ENCODE data around the gene DHRS9. TPM values are rescaled to one million over a fixed set of nuclear protein-coding genes. Genes with fewer than 3 reads are reported as not detected.
A peak's percentile ranks its signal among the peaks of the same experiment; 100 is the strongest.

DHRS9 gene
- total RNA-seq, 1 experiment from 2014 or later = not detected

GRCh38 chr2:169141713-169142352 lies 72.5 kb downstream of the DHRS9 start:
- intact Hi-C loops (cut with micrococcal nuclease; ENCODE audit: unreplicated experiment) = loop anchor here (2.0 kb wide), 1 partner anchor 181 kb away; no protein-coding TSS in a partner anchor
- Histone ChIP-seq H3K79me2 (ENCODE audit: low read depth) (no peaks in the 10 kb centered on the region), H2AFZ (no peak overlapping the region), H4K20me1 (ENCODE audit: insufficient read depth) (no peaks in the 10 kb centered on the region), H3F3A (ENCODE audit: insufficient read depth, low read depth) (no peaks in the 10 kb centered on the region), H3K4me1 (replicated peaks; ENCODE audit: insufficient read depth) (no peaks in the 10 kb centered on the region), H3K9me3 (ENCODE audit: insufficient read depth, low read depth) (no peaks in the 10 kb centered on the region), H3K27ac (no peak overlapping the region), H3K36me3 (ENCODE audit: low read depth) (no peaks in the 10 kb centered on the region), H3K4me2 (no peak overlapping the region), H3K4me3 (no peak overlapping the region), H3K9me2 (ENCODE audit: insufficient read depth) (no peaks in the 10 kb centered on the region), H3K27me3 (ENCODE audit: insufficient read depth, low read depth) (no peaks in the 10 kb centered on the region)
- TF ChIP-seq EZH2 (IDR thresholded peaks at IDR 0.05; ENCODE audit: low read depth) = no peak
- TF ChIP-seq CTCF (conservative IDR thresholded peaks at IDR 0.05) = peak; percentile 79
- BruUV-seq (replicated peaks) = no TSS peak
- CTCF ChIA-PET = interaction anchor here (0.8 kb wide), 1 partner anchor 10 kb away, joined by 3 read pairs; no protein-coding TSS in a partner anchor
- POLR2A ChIA-PET (ENCODE audit: unreplicated experiment) = no interaction called here
- peak in 1 of 2 experiments; percentile 28 for DNase-seq

DNA sequence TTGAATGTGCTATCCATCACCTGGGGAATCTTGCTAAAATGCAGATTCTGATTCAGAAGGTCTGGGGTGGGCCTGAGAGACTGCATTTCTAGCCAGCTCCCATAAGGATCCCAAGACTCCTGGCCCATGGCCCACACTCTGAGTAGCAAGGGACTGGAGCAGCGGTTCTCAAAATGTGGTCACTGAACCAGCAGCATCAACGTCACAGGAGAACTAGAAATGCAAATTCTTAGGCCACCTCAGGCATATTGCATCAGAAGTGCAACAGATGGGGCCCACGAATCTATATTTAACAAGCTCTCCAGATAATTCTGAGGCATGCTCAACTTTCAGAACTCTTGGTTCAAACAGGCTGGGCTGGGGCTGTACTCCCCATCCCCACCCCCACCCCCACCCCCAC lies 74.6 kb downstream of the DHRS9 start:
- Histone ChIP-seq H2AFZ (no peak overlapping the region), H3K9me3 (ENCODE audit: insufficient read depth, low read depth) (no peaks in the 10 kb centered on the region), H3K4me1 (replicated peaks; ENCODE audit: insufficient read depth) (no peaks in the 10 kb centered on the region), H3K4me3 (no peak overlapping the region), H3K36me3 (ENCODE audit: low read depth) (no peaks in the 10 kb centered on the region), H3K27me3 (ENCODE audit: insufficient read depth, low read depth) (no peaks in the 10 kb centered on the region), H3F3A (ENCODE audit: insufficient read depth, low read depth) (no peaks in the 10 kb centered on the region), H3K27ac (no peak overlapping the region), H4K20me1 (ENCODE audit: insufficient read depth) (no peaks in the 10 kb centered on the region), H3K9me2 (ENCODE audit: insufficient read depth) (no peaks in the 10 kb centered on the region), H3K79me2 (ENCODE audit: low read depth) (no peaks in the 10 kb centered on the region), H3K4me2 (no peak overlapping the region)
- DNase-seq = no peak
- TF ChIP-seq CTCF (conservative IDR thresholded peaks at IDR 0.05) (no peak), EZH2 (IDR thresholded peaks at IDR 0.05; ENCODE audit: low read depth) (no peak)
- CTCF ChIA-PET = no interaction called here
- BruUV-seq (replicated peaks) = no TSS peak
- POLR2A ChIA-PET (ENCODE audit: unreplicated experiment) = no interaction called here
- intact Hi-C loops (cut with micrococcal nuclease; ENCODE audit: unreplicated experiment) = no loop called here

Other genes starting within 250 kb of the DHRS9 start
- 20.0 and 20.7 TPM in 2 replicates for gene SPC25, start 179.1 kb upstream of the DHRS9 start, total RNA-seq (2021)
- gene G6PC2, start 168.3 kb upstream of the DHRS9 start, total RNA-seq (2021) = not detected in 2 replicates
- not detected in 2 replicates for gene ABCB11, start 38.2 kb upstream of the DHRS9 start, total RNA-seq (2021)

Measured in PC-9 (cell line).